ENCODE results near the gene ZNF426. TPM values are rescaled to one million over a fixed set of nuclear protein-coding genes. Genes with fewer than 3 reads are reported as not detected.

The ZNF426 gene
- total and polyA plus RNA-seq, 2 donors (not counting 3 experiments of a cell fraction or from before 2014, with no cell fraction given): 2.4 to 16.1 TPM

DNA sequence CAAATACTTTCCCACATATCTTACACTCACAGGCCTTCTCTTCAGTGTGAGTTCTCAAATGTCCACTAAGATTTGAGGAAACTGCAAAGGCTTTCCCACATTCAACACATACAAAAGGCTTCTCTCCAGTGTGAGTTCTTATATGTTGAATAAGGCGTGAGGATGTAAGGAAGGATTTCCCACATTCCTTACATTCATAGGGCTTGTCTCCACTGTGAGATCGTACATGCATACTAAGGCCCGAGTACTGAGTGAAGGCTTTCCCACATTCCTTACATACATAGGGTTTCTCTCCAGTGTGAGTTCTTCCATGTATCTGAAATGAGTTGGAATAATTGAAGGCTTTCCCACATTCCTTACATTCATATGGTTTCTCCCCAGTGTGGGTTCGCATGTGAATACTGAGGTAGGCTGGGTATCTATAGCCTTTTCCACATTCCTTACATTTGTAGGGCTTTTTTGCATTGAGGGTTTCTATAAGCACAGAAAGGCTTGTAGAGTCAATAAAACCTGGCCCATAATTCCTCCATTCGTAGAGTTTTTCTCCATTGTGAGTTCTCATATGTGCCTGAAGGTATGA is 9.6 kb downstream of the ZNF426 start:
- POLR2A ChIA-PET: no interaction called here
- peaks cover 44% of the 10 kb centered on the region for H3K9me3 ChIP-seq (replicated peaks; ENCODE audit: control insufficient read depth, insufficient read depth, low read length)
- CTCF ChIA-PET: no interaction called here
- FAIRE-seq (no peak), DNase-seq (ENCODE audit: low read depth, low spot score) (peak; percentile 4)
- H3K9ac ChIP-seq (replicated peaks; ENCODE audit: extremely low read depth, insufficient read depth, low read length): no peak overlapping the region
- H3K79me2 ChIP-seq (ENCODE audit: control insufficient read depth, insufficient read depth, low read length): no peaks in the 10 kb centered on the region
- H3K27me3 ChIP-seq (ENCODE audit: control insufficient read depth in 2 of 2, insufficient read depth in 2 of 2, low read length in 2 of 2): no peaks in the 10 kb centered on the region
- H3K4me2 ChIP-seq (ENCODE audit: insufficient read depth, low read length): no peak overlapping the region
- H2AFZ ChIP-seq (ENCODE audit: low read depth, low read length): no peak overlapping the region
- H4K20me1 ChIP-seq (replicated peaks; ENCODE audit: control insufficient read depth, extremely low read depth, insufficient read depth, low read length): no peaks in the 10 kb centered on the region
- H3K4me3 ChIP-seq (replicated peaks in 1 of 3; ENCODE audit: insufficient read depth in 1 of 3, low read depth in 1 of 3, low read length in 3 of 3): no peak overlapping the region
- TF ChIP-seq POLR2AphosphoS5 (IDR thresholded peaks at IDR 0.05; ENCODE audit: insufficient read depth, low read depth, low read length) (no peak), JUN (IDR thresholded peaks at IDR 0.05; ENCODE audit: borderline replicate concordance, insufficient read depth, insufficient read length, low read depth) (no peak), FOS (IDR thresholded peaks at IDR 0.05; ENCODE audit: borderline replicate concordance, insufficient read depth, low read length) (no peak), MYC (IDR thresholded peaks at IDR 0.05; ENCODE audit: low read depth, low read length) (no peak), POLR2A (IDR thresholded peaks at IDR 0.05; ENCODE audit: low read depth, low read length) (no peak), EZH2 (IDR thresholded peaks at IDR 0.05; ENCODE audit: borderline replicate concordance, low read depth, low read length, severe bottlenecking) (no peak), GATA2 (IDR thresholded peaks at IDR 0.05; ENCODE audit: insufficient read depth, insufficient read length, low read depth, low read length) (no peak)
- TF ChIP-seq, protein P1, sequence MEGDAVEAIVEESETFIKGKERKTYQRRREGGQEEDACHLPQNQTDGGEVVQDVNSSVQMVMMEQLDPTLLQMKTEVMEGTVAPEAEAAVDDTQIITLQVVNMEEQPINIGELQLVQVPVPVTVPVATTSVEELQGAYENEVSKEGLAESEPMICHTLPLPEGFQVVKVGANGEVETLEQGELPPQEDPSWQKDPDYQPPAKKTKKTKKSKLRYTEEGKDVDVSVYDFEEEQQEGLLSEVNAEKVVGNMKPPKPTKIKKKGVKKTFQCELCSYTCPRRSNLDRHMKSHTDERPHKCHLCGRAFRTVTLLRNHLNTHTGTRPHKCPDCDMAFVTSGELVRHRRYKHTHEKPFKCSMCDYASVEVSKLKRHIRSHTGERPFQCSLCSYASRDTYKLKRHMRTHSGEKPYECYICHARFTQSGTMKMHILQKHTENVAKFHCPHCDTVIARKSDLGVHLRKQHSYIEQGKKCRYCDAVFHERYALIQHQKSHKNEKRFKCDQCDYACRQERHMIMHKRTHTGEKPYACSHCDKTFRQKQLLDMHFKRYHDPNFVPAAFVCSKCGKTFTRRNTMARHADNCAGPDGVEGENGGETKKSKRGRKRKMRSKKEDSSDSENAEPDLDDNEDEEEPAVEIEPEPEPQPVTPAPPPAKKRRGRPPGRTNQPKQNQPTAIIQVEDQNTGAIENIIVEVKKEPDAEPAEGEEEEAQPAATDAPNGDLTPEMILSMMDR (IDR thresholded peaks at IDR 0.05; ENCODE audit: extremely low read depth in 1 of 2, insufficient read depth in 1 of 2, low read depth in 1 of 2, low read length in 2 of 2): no peak
- TF ChIP-seq, protein P2, sequence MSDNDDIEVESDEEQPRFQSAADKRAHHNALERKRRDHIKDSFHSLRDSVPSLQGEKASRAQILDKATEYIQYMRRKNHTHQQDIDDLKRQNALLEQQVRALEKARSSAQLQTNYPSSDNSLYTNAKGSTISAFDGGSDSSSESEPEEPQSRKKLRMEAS (IDR thresholded peaks at IDR 0.05; ENCODE audit: insufficient read depth, insufficient read length): no peak
- intact Hi-C loops (cut with micrococcal nuclease) (loop anchor here (10.0 kb wide), 1 partner anchor 184 kb away; no protein-coding TSS in a partner anchor), dilution Hi-C loops (cut with MboI; ENCODE audit: extremely low pct_ligation_motif_present, low sequenced_read_pairs) (no loop called here)
- no peaks in the 10 kb centered on the region for H3K9me1 ChIP-seq (replicated peaks; ENCODE audit: control insufficient read depth, extremely low read depth, insufficient read depth, low read length)
- H3K36me3 ChIP-seq (ENCODE audit: control insufficient read depth in 2 of 2, extremely low read depth in 1 of 2, insufficient read depth in 2 of 2, low read length in 2 of 2): peaks cover 35 to 44% of the 10 kb centered on the region in 2 experiments
- BruUV-seq (replicated peaks): TSS peak; percentile 3
- H3K27ac ChIP-seq (ENCODE audit: insufficient read depth, low read depth, low read length): no peak overlapping the region
- H3K4me1 ChIP-seq (ENCODE audit: control insufficient read depth, extremely low read depth, insufficient read depth, low read length): no peaks in the 10 kb centered on the region

Data from endothelial cell of umbilical vein (primary cell).